Measurements from ENCODE around the gene PDIA4.

PDIA4 gene

GRCh38 chr7:149001427-149002068 is 26.8 kb downstream of the PDIA4 start:
- H3K4me3 ChIP-seq (replicated peaks; ENCODE audit: low read depth, low read length) = no peak overlapping the region
- DNase-seq (ENCODE audit: extremely low read depth, insufficient read length) = no peak
- H3K36me3 ChIP-seq (ENCODE audit: control insufficient read depth, insufficient read depth, low read length) = peaks cover 48% of the 10 kb centered on the region
- no peaks in the 10 kb centered on the region for H3K27me3 ChIP-seq (replicated peaks; ENCODE audit: control insufficient read depth, insufficient read depth, low read length)
- TF ChIP-seq, protein P1, sequence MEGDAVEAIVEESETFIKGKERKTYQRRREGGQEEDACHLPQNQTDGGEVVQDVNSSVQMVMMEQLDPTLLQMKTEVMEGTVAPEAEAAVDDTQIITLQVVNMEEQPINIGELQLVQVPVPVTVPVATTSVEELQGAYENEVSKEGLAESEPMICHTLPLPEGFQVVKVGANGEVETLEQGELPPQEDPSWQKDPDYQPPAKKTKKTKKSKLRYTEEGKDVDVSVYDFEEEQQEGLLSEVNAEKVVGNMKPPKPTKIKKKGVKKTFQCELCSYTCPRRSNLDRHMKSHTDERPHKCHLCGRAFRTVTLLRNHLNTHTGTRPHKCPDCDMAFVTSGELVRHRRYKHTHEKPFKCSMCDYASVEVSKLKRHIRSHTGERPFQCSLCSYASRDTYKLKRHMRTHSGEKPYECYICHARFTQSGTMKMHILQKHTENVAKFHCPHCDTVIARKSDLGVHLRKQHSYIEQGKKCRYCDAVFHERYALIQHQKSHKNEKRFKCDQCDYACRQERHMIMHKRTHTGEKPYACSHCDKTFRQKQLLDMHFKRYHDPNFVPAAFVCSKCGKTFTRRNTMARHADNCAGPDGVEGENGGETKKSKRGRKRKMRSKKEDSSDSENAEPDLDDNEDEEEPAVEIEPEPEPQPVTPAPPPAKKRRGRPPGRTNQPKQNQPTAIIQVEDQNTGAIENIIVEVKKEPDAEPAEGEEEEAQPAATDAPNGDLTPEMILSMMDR (IDR thresholded peaks at IDR 0.05; ENCODE audit: insufficient read depth, low read length, poor library complexity, severe bottlenecking) = no peak

DNA sequence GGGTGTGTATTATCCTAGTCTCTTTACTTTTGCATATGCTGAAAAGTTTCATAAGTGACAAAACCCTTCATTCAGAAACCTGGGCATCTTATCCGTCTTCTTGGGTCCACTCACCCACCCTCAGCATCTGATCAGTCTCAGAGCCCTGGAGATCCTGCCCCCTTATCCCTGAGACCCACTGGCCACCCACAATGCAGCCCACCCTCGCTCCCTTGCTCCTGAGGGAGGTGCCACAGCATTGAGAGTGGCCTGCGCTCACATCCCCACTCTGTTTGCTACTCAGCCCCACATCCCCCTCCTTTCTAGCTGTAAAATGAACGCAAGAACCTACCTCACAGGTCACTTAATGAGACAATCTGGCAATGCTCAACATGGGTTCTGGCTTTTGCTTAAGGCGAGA is 27.3 kb downstream of the PDIA4 start:
- TF ChIP-seq, protein P1 (IDR thresholded peaks at IDR 0.05; ENCODE audit: insufficient read depth, low read length, poor library complexity, severe bottlenecking) = no peak
- no peak for DNase-seq (ENCODE audit: extremely low read depth, insufficient read length)
- Histone ChIP-seq H3K4me3 (replicated peaks; ENCODE audit: low read depth, low read length) (no peak overlapping the region), H3K27me3 (replicated peaks; ENCODE audit: control insufficient read depth, insufficient read depth, low read length) (no peaks in the 10 kb centered on the region), H3K36me3 (ENCODE audit: control insufficient read depth, insufficient read depth, low read length) (peaks cover 42% of the 10 kb centered on the region)

- TF ChIP-seq, protein P1 (IDR thresholded peaks at IDR 0.05; ENCODE audit: insufficient read depth, low read length, poor library complexity, severe bottlenecking) = no peak
- Histone ChIP-seq H3K4me3 (replicated peaks; ENCODE audit: low read depth, low read length) (no peak overlapping the region), H3K27me3 (replicated peaks; ENCODE audit: control insufficient read depth, insufficient read depth, low read length) (no peaks in the 10 kb centered on the region), H3K36me3 (ENCODE audit: control insufficient read depth, insufficient read depth, low read length) (peaks cover 28% of the 10 kb centered on the region)
- DNase-seq (ENCODE audit: extremely low read depth, insufficient read length) = no peak
These were observed 29.1 kb downstream of the PDIA4 start for GRCh38 chr7:148999192-148999591.

- no peaks in the 10 kb centered on the region for H3K27me3 ChIP-seq (replicated peaks; ENCODE audit: control insufficient read depth, insufficient read depth, low read length)
- TF ChIP-seq, protein P1 (IDR thresholded peaks at IDR 0.05; ENCODE audit: insufficient read depth, low read length, poor library complexity, severe bottlenecking) = no peak
- no peak overlapping the region for H3K4me3 ChIP-seq (replicated peaks; ENCODE audit: low read depth, low read length)
- H3K36me3 ChIP-seq (ENCODE audit: control insufficient read depth, insufficient read depth, low read length) = peaks cover 16% of the 10 kb centered on the region
- no peak for DNase-seq (ENCODE audit: extremely low read depth, insufficient read length)
These were observed 30.8 kb downstream of the PDIA4 start for GRCh38 chr7:148997497-148997896.

- no peaks in the 10 kb centered on the region for H3K27me3 ChIP-seq (replicated peaks; ENCODE audit: control insufficient read depth, insufficient read depth, low read length)
- TF ChIP-seq, protein P1 (IDR thresholded peaks at IDR 0.05; ENCODE audit: insufficient read depth, low read length, poor library complexity, severe bottlenecking) = no peak
- DNase-seq (ENCODE audit: extremely low read depth, insufficient read length) = no peak
- H3K4me3 ChIP-seq (replicated peaks; ENCODE audit: low read depth, low read length) = no peak overlapping the region
- H3K36me3 ChIP-seq (ENCODE audit: control insufficient read depth, insufficient read depth, low read length) = no peaks in the 10 kb centered on the region
These were observed 33.7 kb downstream of the PDIA4 start for GRCh38 chr7:148994576-148994975.

DNA sequence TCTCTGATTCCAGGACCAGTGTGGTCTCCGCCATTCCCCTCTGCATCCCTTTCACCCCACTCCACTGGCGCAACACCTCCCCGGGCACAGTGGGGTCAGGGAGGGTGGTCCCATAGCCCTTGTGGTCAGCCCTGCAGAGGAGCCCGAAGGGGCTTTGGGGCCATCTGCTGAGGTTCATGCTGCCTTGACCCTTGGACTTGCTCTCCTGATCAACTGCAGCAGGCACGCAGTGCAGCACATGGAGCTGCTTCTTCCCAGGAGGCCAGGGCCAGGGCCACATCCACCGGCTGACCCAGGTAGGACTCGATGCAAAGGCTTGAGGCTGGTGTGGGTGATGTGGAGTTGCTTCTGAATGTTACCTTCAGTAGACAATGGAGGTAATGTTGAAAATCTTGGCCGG is 35.1 kb downstream of the PDIA4 start:
- no peak for DNase-seq (ENCODE audit: extremely low read depth, insufficient read length)
- no peak overlapping the region for H3K4me3 ChIP-seq (replicated peaks; ENCODE audit: low read depth, low read length)
- H3K36me3 ChIP-seq (ENCODE audit: control insufficient read depth, insufficient read depth, low read length) = no peaks in the 10 kb centered on the region
- TF ChIP-seq, protein P1 (IDR thresholded peaks at IDR 0.05; ENCODE audit: insufficient read depth, low read length, poor library complexity, severe bottlenecking) = no peak
- H3K27me3 ChIP-seq (replicated peaks; ENCODE audit: control insufficient read depth, insufficient read depth, low read length) = no peaks in the 10 kb centered on the region
